OCI-LY1 (cell line): Measurements from ENCODE around the gene ATF5.

Source experiments
- H2AFZ ChIP-seq: fragments of 200-600 bp; sonication (generic), shearing (Covaris generic); 2 replicates; pipeline ENCODE4 v1.6.0; 2014; ENCODE audit warnings: antibody characterized with exemption, mild to moderate bottlenecking, low read length
- H3F3A ChIP-seq: fragments of 200-600 bp; sonication (generic), shearing (Covaris generic); 2 replicates; pipeline ENCODE4 v1.6.0; 2014; ENCODE audit warnings: mild to moderate bottlenecking, antibody characterized with exemption, low read length, moderate library complexity; ENCODE audit not compliant: insufficient read depth
- H3K27ac ChIP-seq: fragments of 200-600 bp; sonication (generic); 2 replicates; pipeline ENCODE4 v1.5.1; 2014; ENCODE audit warnings: low read length, mixed run types, mild to moderate bottlenecking, low read depth; ENCODE audit not compliant: poor library complexity, severe bottlenecking
- H3K27me3 ChIP-seq: fragments of 200-600 bp; sonication (generic); 2 replicates; pipeline ENCODE4 v1.6.0; 2014; ENCODE audit warnings: antibody characterized with exemption, mild to moderate bottlenecking, low read length, moderate library complexity; ENCODE audit not compliant: insufficient read depth
- H3K36me3 ChIP-seq: fragments of 200-600 bp; sonication (generic); 2 replicates; pipeline ENCODE4 v1.6.1; 2014; ENCODE audit warnings: mild to moderate bottlenecking, antibody characterized with exemption, low read length, moderate library complexity, mixed read lengths; ENCODE audit not compliant: insufficient read depth
- H3K4me1 ChIP-seq: fragments of 200-600 bp; sonication (generic); 2 replicates; pipeline ENCODE4 v1.5.1; 2014; ENCODE audit warnings: mild to moderate bottlenecking, low read length, moderate library complexity; ENCODE audit not compliant: insufficient read depth, severe bottlenecking
- H3K4me2 ChIP-seq: fragments of 200-600 bp; sonication (generic), shearing (Covaris generic); 2 replicates; pipeline ENCODE4 v1.6.1; 2014; ENCODE audit warnings: low read length
- H3K4me3 ChIP-seq: fragments of 200-600 bp; sonication (generic); 2 replicates; pipeline ENCODE4 v1.5.1; 2014; ENCODE audit warnings: low read length, low read depth, mild to moderate bottlenecking, mixed read lengths; ENCODE audit not compliant: poor library complexity, severe bottlenecking
- H3K79me2 ChIP-seq: fragments of 200-600 bp; shearing (Covaris generic); 2 replicates; pipeline ENCODE4 v1.6.1; 2016; ENCODE audit warnings: mixed run types, low read length, mixed read lengths; ENCODE audit not compliant: insufficient read depth
- H3K9ac ChIP-seq: fragments of 200-600 bp; sonication (generic), shearing (Covaris generic); 2 replicates; pipeline ENCODE4 v1.6.1; 2014; ENCODE audit warnings: mild to moderate bottlenecking, low read length, mixed read lengths
- H3K9me2 ChIP-seq: fragments of 200-600 bp; sonication (generic), shearing (Covaris generic); 2 replicates; pipeline ENCODE4 v1.6.1; 2014; ENCODE audit warnings: low read depth, mild to moderate bottlenecking, low read length, mixed read lengths
- H3K9me3 ChIP-seq: fragments of 200-600 bp; shearing (Covaris generic); 2 replicates; pipeline ENCODE4 v1.6.1; 2014; ENCODE audit warnings: low read length, mixed read lengths
- H4K20me1 ChIP-seq: fragments of 200-600 bp; sonication (generic), shearing (Covaris generic); 2 replicates; pipeline ENCODE4 v1.6.0; 2016; ENCODE audit warnings: mild to moderate bottlenecking, low read length; ENCODE audit not compliant: insufficient read depth
- EZH2 ChIP-seq: fragments of 200-600 bp; sonication (generic), shearing (Covaris generic); IDR thresholded peaks from 2 replicates; pipeline ENCODE4 v1.8.0; 2017; ENCODE audit warnings: borderline replicate concordance, mixed run types, mild to moderate bottlenecking, antibody characterized with exemption, low read length, moderate library complexity, mixed read lengths
- TF ChIP-seq, protein P1 (sequence below): fragments of 200-600 bp; sonication (generic), shearing (Covaris generic); IDR thresholded peaks from 2 replicates; pipeline ENCODE4 v1.5.1; 2017; ENCODE audit warnings: mild to moderate bottlenecking, antibody characterized with exemption, low read length, moderate library complexity, mixed read lengths

The ATF5 gene

DNA sequence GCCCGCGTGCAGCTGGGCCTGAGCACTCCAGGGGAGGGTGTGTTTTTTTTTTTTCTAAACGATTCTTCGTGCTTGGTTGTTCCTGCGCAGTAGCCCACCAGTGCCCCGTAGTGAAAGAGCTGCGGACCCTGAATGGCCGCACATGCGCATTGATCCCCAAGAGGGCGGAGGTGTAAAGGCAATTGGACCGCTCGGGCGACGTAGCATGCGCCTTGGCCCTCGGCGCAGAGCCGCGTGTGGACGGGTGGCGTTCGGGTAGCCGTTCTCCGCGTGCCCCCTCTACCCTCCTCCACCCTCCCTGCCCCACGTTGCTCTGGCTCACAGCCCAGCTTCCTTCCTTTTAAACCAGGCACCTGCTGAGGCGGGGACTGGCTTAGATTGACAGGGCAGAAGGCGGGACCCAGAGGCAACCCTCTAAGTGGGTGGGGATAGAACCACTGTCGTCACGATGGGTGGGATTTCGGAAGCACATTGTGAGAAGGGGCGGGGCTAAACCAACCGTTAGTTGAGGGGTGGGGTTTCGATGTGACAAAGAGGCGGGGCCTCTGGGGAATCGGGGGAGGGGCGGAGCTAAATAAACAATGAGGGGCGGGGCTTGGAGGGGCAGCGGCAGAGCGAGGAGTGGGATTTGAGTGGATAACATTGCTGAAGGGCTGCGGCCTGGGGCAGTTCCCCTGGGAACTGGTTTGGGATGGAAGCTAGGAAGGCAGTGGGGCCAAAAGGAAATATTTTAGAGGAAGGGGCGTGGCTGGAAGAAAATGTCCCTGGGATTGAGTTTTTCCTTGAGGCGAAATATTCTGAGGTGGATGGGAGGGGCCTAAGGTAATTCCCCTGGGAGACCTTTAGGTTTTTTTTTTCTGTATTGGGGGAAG is 842 bp downstream of the ATF5 start:
- Histone ChIP-seq H3K4me3 (peak overlapping the region; percentile 89), H3K27ac (peak overlapping the region; percentile 99), H4K20me1 (no peaks in the 10 kb centered on the region), H3K79me2 (peaks cover 24% of the 10 kb centered on the region), H3K9ac (peak overlapping the region; percentile 98), H3F3A (no peaks in the 10 kb centered on the region), H2AFZ (no peak overlapping the region), H3K9me3 (no peaks in the 10 kb centered on the region), H3K36me3 (peaks cover 72% of the 10 kb centered on the region), H3K27me3 (no peaks in the 10 kb centered on the region), H3K4me1 (peaks cover 57% of the 10 kb centered on the region), H3K4me2 (peak overlapping the region; percentile 71), H3K9me2 (no peaks in the 10 kb centered on the region)
- TF ChIP-seq, protein P1, sequence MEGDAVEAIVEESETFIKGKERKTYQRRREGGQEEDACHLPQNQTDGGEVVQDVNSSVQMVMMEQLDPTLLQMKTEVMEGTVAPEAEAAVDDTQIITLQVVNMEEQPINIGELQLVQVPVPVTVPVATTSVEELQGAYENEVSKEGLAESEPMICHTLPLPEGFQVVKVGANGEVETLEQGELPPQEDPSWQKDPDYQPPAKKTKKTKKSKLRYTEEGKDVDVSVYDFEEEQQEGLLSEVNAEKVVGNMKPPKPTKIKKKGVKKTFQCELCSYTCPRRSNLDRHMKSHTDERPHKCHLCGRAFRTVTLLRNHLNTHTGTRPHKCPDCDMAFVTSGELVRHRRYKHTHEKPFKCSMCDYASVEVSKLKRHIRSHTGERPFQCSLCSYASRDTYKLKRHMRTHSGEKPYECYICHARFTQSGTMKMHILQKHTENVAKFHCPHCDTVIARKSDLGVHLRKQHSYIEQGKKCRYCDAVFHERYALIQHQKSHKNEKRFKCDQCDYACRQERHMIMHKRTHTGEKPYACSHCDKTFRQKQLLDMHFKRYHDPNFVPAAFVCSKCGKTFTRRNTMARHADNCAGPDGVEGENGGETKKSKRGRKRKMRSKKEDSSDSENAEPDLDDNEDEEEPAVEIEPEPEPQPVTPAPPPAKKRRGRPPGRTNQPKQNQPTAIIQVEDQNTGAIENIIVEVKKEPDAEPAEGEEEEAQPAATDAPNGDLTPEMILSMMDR: 0 out of 2 replicates have a peak, but pooled peaks have one; percentile 4
- no peak for TF ChIP-seq EZH2

DNA sequence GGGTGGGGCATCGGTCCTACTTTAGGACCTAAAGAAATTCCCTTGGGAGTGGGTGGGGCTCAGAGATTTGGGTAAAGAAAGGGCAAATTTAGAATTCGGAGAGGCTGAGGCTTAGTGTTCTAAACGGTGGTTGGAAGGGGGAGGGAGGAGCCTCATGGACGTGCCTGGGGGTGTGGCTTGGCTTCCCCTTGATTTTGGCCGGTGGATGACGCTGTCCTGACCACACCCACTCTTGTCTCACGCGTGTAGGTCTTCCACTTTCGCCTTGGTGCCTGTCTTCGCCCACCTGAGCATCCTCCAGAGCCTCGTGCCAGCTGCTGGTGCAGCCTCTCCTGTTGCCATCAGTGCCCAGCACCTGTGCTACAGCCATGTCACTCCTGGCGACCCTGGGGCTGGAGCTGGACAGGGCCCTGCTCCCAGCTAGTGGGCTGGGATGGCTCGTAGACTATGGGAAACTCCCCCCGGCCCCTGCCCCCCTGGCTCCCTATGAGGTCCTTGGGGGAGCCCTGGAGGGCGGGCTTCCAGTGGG is 1.5 kb downstream of the ATF5 start:
- Histone ChIP-seq H3K9me3 (no peaks in the 10 kb centered on the region), H4K20me1 (no peaks in the 10 kb centered on the region), H3K9me2 (no peaks in the 10 kb centered on the region), H3F3A (no peaks in the 10 kb centered on the region), H3K9ac (no peak overlapping the region; the same call in 1 of the 2 replicates), H3K4me1 (peaks cover 50% of the 10 kb centered on the region), H3K36me3 (peaks cover 67% of the 10 kb centered on the region), H3K27ac (peak overlapping the region; percentile 99), H3K79me2 (peaks cover 20% of the 10 kb centered on the region), H3K27me3 (no peaks in the 10 kb centered on the region), H2AFZ (no peak overlapping the region), H3K4me2 (peak overlapping the region; percentile 71), H3K4me3 (peak overlapping the region; percentile 89)
- no peak for TF ChIP-seq EZH2
- TF ChIP-seq, protein P1: no peak

DNA sequence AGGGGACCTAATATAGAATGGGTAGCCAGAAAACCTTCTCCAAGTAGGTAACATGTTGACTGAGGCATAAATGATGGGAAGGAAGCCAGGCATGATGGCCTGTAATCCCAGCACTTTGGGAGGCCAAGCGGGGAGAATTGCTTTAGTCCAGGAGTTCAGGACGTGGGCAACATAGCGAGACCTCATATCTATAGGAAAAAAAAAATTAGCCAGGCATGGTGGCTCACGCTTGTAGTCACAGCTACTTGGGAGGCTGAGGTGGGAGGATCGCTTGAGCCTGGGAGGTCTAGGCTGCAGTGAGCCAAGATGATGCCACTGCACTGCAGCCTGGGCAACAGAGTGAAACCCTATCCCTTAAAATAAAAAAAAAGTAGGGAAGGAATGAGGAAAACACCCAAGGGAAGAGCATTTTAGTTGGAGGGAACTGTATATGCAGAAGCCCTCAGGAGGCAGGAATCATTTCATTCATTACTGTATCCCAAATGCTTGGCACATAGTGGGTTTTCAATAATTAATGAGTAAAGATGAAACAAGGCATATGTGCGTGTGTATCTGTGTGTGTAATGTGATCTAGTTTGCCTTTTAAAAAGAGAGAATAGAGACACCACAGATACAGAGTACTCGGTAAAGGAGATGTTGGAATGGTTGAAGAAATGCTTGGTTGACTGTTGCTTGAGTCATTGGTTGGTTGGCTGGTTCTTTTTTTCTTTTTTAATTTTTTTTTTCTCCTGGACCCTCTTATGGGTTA is 2.5 kb downstream of the ATF5 start:
- H3K9me3 ChIP-seq: no peaks in the 10 kb centered on the region
- H4K20me1 ChIP-seq: no peaks in the 10 kb centered on the region
- H3K36me3 ChIP-seq: peaks cover 64% of the 10 kb centered on the region
- H3F3A ChIP-seq: 0 out of 2 replicates have a peak, but pooled peaks cover 2% of the 10 kb centered on the region
- peak overlapping the region; percentile 71 for H3K4me2 ChIP-seq
- no peak overlapping the region for H3K27ac ChIP-seq
- H3K27me3 ChIP-seq: no peaks in the 10 kb centered on the region
- peak overlapping the region; percentile 89 for H3K4me3 ChIP-seq
- H3K9ac ChIP-seq: no peak overlapping the region
- peaks cover 42% of the 10 kb centered on the region for H3K4me1 ChIP-seq
- peaks cover 19% of the 10 kb centered on the region for H3K79me2 ChIP-seq
- no peaks in the 10 kb centered on the region for H3K9me2 ChIP-seq
- no peak overlapping the region for H2AFZ ChIP-seq
- TF ChIP-seq EZH2: no peak
- TF ChIP-seq, protein P1: no peak
